Activated CD8-positive, alpha-beta T cell treated with anti-CD3 and anti-CD28 coated beads for 36 hours (primary cell): ENCODE measurements around the gene RFC2. TPM values are rescaled to one million over a fixed set of nuclear protein-coding genes. Genes with fewer than 3 reads are reported as not detected.

Experiments
- ATAC-seq: fragments of 200-7000 bp; cut with Tn5 transposase; one replicate; pipeline ENCODE4 v1.10.0; 2021; ENCODE audit warnings: mild to moderate bottlenecking, moderate library complexity
- CTCF ChIA-PET: fragments of 350-600 bp; sonication (Branson Sonifier 250); formaldehyde crosslinking; loops from one replicate; lab custom pipeline; 2021; ENCODE audit warnings: antibody characterized with exemption; lab: Charles Lee
- POLR2A ChIA-PET: fragments of 350-600 bp; sonication (Branson Sonifier 250); formaldehyde crosslinking; loops from one replicate; lab custom pipeline; 2021; ENCODE audit warnings: antibody characterized with exemption; lab: Charles Lee
- DNase-seq: peaks from one replicate; pipeline ENCODE4 v3.0.0-alpha.2; 2020
- H3K27ac Mint-ChIP-seq: one replicate; pipeline ENCODE4 v1.8.0; 2021; ENCODE audit warnings: mild to moderate bottlenecking, mixed read lengths
- H3K27me3 Mint-ChIP-seq: one replicate; pipeline ENCODE4 v1.8.0; 2021; ENCODE audit warnings: mixed read lengths
- H3K36me3 Mint-ChIP-seq: one replicate; pipeline ENCODE4 v1.8.0; 2021; ENCODE audit warnings: low read depth, mixed read lengths
- H3K4me1 Mint-ChIP-seq: one replicate; pipeline ENCODE4 v1.8.0; 2021; ENCODE audit warnings: low read depth, mixed read lengths
- H3K4me3 Mint-ChIP-seq: one replicate; pipeline ENCODE4 v1.8.0; 2021; ENCODE audit warnings: mild to moderate bottlenecking, moderate library complexity, mixed read lengths
- H3K9me3 Mint-ChIP-seq: one replicate; pipeline ENCODE4 v1.8.0; 2021; ENCODE audit warnings: mixed read lengths
- intact Hi-C: fragments of 100-400 bp; cut with micrococcal nuclease; formaldehyde crosslinking; loops from one replicate; pipeline ENCODE4 v1.10.0; 2022
- microRNA-seq: library from miRNA; unstranded; fragments of <30 nt; microRNA quantifications from one replicate; pipeline ENCODE4 v1.2.0, GENCODE V29; 2022; ENCODE audit warnings: borderline microRNAs expressed, borderline replicate concordance
- total RNA-seq, 2 experiments: library from RNA; stranded (reverse); gene quantifications; one replicate each; pipeline ENCODE4 v1.2.3, GENCODE V29; 2021
- TF ChIP-seq, protein P1 (sequence below): fragments of 200-600 bp; IDR thresholded peaks from one replicate; pipeline ENCODE4 v1.8.0; 2022; ENCODE audit warnings: antibody characterized with exemption, mild to moderate bottlenecking

The RFC2 gene
- total RNA-seq, 2 experiments from 2014 or later = 90.7 to 91.8 TPM

DNA sequence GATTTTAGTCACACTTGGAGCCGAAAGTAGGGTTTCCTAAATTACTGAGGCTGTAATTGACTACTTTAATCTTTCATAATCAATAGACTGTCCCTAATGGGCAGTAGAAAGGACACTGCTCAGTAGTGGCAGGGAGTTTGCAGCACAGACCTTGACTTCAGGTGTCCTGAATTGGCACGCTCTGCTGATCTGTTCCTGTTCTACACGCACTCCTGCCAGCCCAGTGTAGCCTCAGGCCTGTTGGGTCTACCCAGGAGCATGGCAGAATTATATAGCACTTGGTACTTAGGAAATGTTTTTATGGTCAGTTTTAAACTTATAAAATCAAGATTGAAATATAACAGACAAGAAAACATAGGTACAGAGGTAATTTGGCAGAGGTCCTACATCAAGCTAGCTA lies 71.1 kb downstream of the RFC2 start:
- TF ChIP-seq, protein P1, sequence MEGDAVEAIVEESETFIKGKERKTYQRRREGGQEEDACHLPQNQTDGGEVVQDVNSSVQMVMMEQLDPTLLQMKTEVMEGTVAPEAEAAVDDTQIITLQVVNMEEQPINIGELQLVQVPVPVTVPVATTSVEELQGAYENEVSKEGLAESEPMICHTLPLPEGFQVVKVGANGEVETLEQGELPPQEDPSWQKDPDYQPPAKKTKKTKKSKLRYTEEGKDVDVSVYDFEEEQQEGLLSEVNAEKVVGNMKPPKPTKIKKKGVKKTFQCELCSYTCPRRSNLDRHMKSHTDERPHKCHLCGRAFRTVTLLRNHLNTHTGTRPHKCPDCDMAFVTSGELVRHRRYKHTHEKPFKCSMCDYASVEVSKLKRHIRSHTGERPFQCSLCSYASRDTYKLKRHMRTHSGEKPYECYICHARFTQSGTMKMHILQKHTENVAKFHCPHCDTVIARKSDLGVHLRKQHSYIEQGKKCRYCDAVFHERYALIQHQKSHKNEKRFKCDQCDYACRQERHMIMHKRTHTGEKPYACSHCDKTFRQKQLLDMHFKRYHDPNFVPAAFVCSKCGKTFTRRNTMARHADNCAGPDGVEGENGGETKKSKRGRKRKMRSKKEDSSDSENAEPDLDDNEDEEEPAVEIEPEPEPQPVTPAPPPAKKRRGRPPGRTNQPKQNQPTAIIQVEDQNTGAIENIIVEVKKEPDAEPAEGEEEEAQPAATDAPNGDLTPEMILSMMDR = no peak
- ATAC-seq = no peak
- H3K27me3 Mint-ChIP-seq = no peaks in the 10 kb centered on the region
- H3K4me3 Mint-ChIP-seq = no peak overlapping the region
- POLR2A ChIA-PET = interaction anchor here (1.7 to 3.4 kb wide), 2 partner anchors 8 to 10 kb away, joined by 12 to 23 read pairs; no protein-coding TSS in a partner anchor
- H3K27ac Mint-ChIP-seq = peak overlapping the region; percentile 36
- no peak for DNase-seq
- CTCF ChIA-PET = interaction anchor here (0.7 to 2.5 kb wide), 7 partner anchors 8 to 114 kb away, joined by 3 to 14 read pairs (median 4); partner anchors contain the start of gene EIF4H
- no peaks in the 10 kb centered on the region for H3K9me3 Mint-ChIP-seq
- H3K4me1 Mint-ChIP-seq = peaks cover 77% of the 10 kb centered on the region
- H3K36me3 Mint-ChIP-seq = peaks cover 74% of the 10 kb centered on the region
- intact Hi-C loops = loop anchor here (5.0 kb wide), 1 partner anchor 116 kb away; no protein-coding TSS in a partner anchor

DNA sequence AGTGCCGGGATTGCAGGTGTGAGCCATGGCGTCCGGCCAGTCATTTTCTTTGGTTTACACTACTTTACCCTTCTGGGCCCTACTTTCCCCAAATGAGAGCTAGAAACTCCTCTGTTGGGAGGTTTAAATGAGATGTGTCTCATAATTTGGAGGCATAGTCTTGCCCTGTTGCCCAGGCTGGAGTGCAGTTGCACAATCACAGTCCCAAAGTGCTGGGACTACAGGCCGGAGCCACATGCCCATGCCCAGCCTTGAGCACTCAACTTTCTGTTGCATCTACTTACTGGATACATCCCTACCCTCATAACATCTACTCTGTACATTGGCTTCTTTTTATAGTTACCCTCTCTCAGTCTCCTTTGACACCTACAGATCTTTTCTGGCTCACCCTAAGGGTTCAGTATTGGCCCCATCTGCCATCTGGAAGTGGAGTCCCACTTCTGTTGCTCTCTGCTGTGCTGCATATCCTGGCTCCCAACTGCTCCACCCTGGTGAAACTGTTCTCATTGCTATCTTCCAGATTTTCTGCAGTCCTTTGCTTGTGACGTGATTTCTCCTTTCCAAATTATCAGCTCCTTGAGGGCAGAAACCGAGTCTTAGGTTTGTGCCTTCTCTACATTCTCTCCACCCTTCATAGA lies 71.6 kb downstream of the RFC2 start:
- DNase-seq (no peak), ATAC-seq (no peak)
- H3K27ac Mint-ChIP-seq = peak overlapping the region; percentile 36
- intact Hi-C loops = loop anchor here (5.0 kb wide), 1 partner anchor 115 kb away; no protein-coding TSS in a partner anchor
- peaks cover 74% of the 10 kb centered on the region for H3K36me3 Mint-ChIP-seq
- ChIA-PET POLR2A (interaction anchor here (0.6 to 3.4 kb wide), 3 partner anchors 7 to 83 kb away, joined by 4 to 23 read pairs (median 12); no protein-coding TSS in a partner anchor), CTCF (interaction anchor here (1.1 to 2.5 kb wide), 3 partner anchors 10 to 219 kb away, joined by 3 to 7 read pairs (median 6); no protein-coding TSS in a partner anchor)
- no peaks in the 10 kb centered on the region for H3K9me3 Mint-ChIP-seq
- no peak overlapping the region for H3K4me3 Mint-ChIP-seq
- TF ChIP-seq, protein P1 = no peak
- H3K4me1 Mint-ChIP-seq = peaks cover 82% of the 10 kb centered on the region
- H3K27me3 Mint-ChIP-seq = no peaks in the 10 kb centered on the region

DNA sequence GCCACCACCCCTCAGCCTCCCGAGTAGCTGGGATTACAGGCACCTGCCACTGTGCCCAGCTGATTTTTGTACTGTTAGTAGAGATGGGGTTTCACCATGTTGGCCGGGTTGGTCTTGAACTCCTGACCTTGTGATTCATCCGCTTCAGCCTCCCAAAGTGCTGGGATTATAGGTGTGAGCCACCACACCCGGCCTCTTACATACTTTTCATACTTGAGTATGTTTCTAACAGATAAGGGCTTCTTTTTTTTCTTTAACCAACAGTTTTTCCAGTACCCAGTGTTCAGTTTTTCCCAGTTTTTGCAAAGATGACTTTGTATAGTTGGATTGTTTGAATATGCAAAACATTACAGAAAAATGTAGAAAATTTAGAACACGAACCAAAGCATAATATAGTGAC lies 72.4 kb downstream of the RFC2 start:
- Mint-ChIP-seq H3K27ac (peak overlapping the region; percentile 34), H3K9me3 (no peaks in the 10 kb centered on the region), H3K27me3 (no peaks in the 10 kb centered on the region), H3K36me3 (peaks cover 74% of the 10 kb centered on the region), H3K4me1 (peaks cover 81% of the 10 kb centered on the region), H3K4me3 (no peak overlapping the region)
- ChIA-PET CTCF (interaction anchor here (1.1 to 1.4 kb wide), 2 partner anchors 25 to 220 kb away, joined by 3 to 6 read pairs; no protein-coding TSS in a partner anchor), POLR2A (interaction anchor here (0.6 to 3.4 kb wide), 2 partner anchors 12 to 82 kb away, joined by 4 to 23 read pairs; no protein-coding TSS in a partner anchor)
- intact Hi-C loops = loop anchor here (5.0 kb wide), 1 partner anchor 115 kb away; no protein-coding TSS in a partner anchor
- DNase-seq (no peak), ATAC-seq (no peak)
- TF ChIP-seq, protein P1 = no peak

Small RNA genes within 50 kb of the gene (microRNA-seq; reads per million reads assigned to microRNA genes)
- gene MIR590 = 1,017 reads per million, percentile 88 among the genes with 10 or more reads in this experiment

Other genes starting within 250 kb of the RFC2 start
- not detected for gene ELN, start 226.2 kb downstream of the RFC2 start, total RNA-seq
- 10 to 100 TPM; 17.8 to 20.8 TPM for gene LIMK1, start 170.6 kb downstream of the RFC2 start, total RNA-seq
- gene EIF4H, start 80.0 kb downstream of the RFC2 start, total RNA-seq = 100 to 1,000 TPM; 461 to 464 TPM
- 1 to 10 TPM; 2.4 to 3.2 TPM for gene LAT2, start 44.4 kb downstream of the RFC2 start, total RNA-seq
- gene CLIP2, start 35.0 kb upstream of the RFC2 start, total RNA-seq = 1 to 10 TPM; 1.3 to 1.4 TPM
- gene GTF2IRD1, start 199.5 kb upstream of the RFC2 start, total RNA-seq = 1 to 10 TPM; 1.2 to 1.4 TPM